RKO (cell line): ENCODE measurements around the gene LYPD6B.

ENCODE experiments used
- DNase-seq: peaks from one replicate; pipeline ENCODE4 v3.0.0-alpha.2; 2016; ENCODE audit warnings: low spot score

LYPD6B gene

DNA sequence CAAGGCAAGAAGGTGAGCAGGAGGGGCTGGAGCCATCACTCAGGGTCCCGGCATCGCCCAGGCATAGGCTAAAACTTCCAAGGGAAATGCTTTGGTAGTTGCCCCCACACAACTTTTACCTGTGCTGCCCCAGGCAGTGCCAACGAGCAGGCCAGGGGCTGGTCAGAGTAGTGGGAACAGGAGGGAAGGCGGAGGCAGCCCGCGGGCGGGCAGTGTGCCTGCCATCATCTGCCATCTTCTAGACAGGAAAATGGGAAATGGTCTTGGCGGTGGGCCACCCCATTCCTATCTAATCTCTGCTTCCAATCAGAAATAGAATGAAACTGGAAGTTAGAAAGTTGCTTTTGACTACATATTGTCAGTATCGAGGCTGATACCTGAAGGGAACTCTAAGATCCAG, 26.0 kb upstream of the LYPD6B start:
- no peak for DNase-seq

GRCh38 chr2:149015501-149015900, 23.0 kb upstream of the LYPD6B start:
- no peak for DNase-seq

- DNase-seq = no peak
Observed at GRCh38 chr2:149015926-149016563, 22.5 kb upstream of the LYPD6B start.

DNA sequence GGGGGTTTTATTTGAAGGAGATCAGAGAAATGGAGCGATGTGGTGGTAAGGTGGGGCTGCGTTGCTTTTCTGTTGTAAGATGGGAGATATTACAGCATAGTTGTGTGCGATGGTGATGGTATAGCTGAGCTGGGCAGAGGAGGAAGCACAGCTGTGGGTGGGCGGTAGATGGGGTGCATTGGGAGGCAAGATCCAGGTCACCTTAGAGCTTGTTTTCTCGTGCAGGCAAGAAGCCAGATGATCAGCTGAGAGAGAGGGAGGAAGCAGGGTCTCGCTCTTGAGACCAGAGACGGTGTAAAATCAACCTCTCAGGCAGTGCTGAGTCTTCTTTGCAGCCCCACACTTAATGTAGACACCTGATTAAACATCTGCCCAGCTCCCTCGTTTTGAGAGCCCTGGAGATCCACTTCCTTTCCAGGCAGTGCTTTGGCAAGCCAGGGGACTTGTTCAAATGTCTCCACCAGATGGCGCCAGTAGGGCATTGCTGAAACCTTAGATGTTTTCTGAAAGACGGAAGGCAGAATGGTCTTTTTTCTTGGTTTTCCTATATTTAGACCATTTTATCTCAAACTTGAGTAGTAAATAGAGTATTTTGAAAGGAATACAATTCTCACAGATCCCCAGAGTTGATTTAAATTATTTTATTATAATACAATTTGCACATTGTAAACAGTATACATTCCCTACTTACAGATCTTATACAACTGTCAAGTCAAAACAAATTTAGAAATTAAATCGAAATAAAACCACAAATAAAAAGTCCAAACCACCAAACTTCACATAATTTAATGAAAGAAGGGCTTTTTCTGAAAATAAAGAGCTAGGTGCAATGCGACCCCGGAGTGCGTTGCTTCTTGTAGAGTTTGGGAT, 21.1 kb upstream of the LYPD6B start:
- DNase-seq = peak; percentile 73

DNA sequence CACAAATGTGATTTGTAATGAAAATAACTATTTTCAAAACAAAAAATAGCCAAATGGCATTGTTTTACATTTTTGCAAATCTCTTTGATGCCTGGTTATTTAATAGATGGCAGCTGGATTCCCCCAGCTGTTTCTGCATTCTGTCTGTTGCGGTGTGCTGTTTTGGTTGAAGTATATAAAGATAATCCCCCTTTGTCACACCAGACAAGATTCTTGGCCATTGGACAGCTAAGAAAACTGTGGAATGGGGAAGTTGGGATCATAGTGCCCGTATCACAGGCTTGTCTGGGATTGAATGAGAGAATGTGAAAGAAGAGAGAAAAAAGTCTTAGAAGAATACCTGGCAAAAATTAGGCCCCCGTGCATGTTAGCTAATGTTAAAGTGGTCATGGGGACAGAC, 19.5 kb upstream of the LYPD6B start:
- no peak for DNase-seq

- DNase-seq = no peak
Observed at GRCh38 chr2:149019768-149020167, 18.7 kb upstream of the LYPD6B start.

DNA sequence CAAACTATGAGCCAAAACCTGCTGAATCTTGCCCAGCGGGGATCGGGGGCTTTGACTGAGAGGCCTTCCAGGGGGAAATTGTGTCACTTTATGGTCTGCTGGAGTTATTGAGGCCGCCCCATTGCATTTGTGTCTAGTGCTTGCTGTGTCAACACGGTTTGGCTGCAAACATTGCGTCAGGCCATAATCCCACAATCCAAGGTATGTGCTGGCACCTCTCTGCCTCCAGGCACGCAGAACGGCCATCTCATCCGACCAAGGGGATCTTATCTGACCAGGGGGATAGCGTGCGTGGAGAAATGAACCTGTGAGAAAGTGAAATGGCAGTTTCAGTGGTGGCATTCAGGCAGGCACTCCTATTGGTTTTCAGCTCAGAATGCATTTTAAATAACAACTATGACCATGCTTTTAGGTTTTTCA, 18.1 kb upstream of the LYPD6B start:
- DNase-seq = no peak

- no peak for DNase-seq
Observed at GRCh38 chr2:149021271-149021719, 17.2 kb upstream of the LYPD6B start.

GRCh38 chr2:149021761-149022160, 16.7 kb upstream of the LYPD6B start:
- no peak for DNase-seq

GRCh38 chr2:149023091-149023490, 15.4 kb upstream of the LYPD6B start:
- no peak for DNase-seq

GRCh38 chr2:149027590-149028250, 10.8 kb upstream of the LYPD6B start:
- no peak for DNase-seq

GRCh38 chr2:149028377-149028776, 10.1 kb upstream of the LYPD6B start:
- no peak for DNase-seq

- no peak for DNase-seq
Observed at GRCh38 chr2:149028891-149029290, 9.6 kb upstream of the LYPD6B start.

DNA sequence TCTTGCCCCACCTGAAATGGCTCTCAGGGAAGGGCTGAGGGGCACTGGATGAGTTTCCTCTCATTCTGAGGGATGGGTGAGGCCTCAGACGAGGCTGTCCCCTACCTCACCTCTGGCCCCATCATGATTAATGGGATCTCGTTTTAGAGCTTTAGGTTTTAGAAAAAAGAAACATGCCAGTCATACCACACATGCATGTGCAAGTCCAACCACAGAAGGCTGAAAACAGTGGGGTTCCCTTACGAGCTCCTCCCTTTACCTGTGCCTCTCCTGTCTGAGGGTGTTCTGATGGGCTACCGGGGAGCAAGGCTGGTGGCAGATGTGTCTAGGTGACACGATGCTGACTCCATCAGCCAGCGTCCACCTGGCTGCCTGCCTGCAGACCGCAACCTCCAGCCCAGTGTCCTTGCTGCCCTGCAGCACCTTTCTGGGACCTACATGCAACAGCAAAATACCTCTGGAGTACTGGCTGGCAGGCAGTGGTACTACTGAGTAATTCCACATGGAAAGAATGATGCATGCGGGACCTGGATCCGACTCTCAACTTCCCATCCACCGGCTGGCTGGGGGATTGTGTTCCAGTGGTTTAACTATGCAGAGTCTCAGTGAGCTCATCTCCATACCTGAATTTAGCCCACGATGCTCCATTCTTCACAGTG, 9.1 kb upstream of the LYPD6B start:
- no peak for DNase-seq

DNA sequence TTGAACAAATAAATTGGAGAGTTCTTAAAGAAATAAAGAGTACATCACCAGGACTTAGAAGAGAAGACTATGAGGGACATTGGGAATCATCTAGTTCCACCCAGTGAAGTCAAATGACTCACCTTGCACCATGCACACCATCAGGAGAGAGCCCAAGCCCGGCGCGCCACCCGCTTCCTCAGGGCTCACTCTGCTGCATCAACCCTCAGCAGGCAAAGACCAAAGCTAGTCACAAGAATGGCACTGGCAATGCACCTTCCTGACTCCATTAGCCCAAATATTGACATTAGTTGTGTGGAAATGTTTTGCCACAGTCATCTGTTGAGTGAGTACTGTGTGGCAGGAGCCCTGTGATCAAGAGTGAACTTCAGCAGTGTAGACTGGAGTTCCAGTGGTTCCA, 7.1 kb upstream of the LYPD6B start:
- no peak for DNase-seq

DNA sequence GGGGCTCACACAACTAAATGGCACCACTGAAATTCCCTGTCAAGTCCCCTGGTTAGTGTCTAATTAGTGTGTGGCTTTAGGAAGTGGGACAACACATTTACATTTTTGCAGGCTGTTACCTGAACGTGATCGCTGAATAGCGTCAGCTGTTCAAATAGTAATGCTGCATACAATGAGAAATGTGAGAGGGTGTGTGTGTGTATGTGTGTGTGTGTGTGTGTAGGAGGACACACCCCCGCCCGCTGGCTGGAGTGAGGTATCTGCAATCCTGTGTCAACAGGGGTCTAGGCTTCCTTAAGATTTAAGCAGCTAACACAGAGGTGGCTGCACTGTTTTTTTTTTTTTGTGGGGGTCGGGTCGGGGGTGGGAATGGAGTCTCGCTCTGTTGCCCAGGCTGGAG, 4.8 kb upstream of the LYPD6B start:
- DNase-seq = no peak

GRCh38 chr2:149034406-149034805, 4.1 kb upstream of the LYPD6B start:
- no peak for DNase-seq

GRCh38 chr2:149036507-149037293, 1.8 kb upstream of the LYPD6B start:
- DNase-seq = no peak

GRCh38 chr2:149037851-149038250, 648 bp upstream of the LYPD6B start:
- DNase-seq = no peak

- no peak for DNase-seq
Observed at GRCh38 chr2:149039213-149039724, 770 bp downstream of the LYPD6B start.

- DNase-seq = no peak
Observed at GRCh38 chr2:149040451-149040850, 2.0 kb downstream of the LYPD6B start.
